CD4-positive, alpha-beta T cell (primary cell): ENCODE measurements around the gene SLC37A3. TPM values are rescaled to one million over a fixed set of nuclear protein-coding genes. Genes with fewer than 3 reads are reported as not detected.

Experiments used
- ATAC-seq: fragments of 200-7000 bp; cut with Tn5 transposase; one replicate; pipeline ENCODE4 v1.10.0; 2022; ENCODE audit warnings: mild to moderate bottlenecking; ENCODE audit not compliant: poor library complexity
- CTCF ChIA-PET: fragments of 350-600 bp; sonication (Branson Sonifier 250); formaldehyde crosslinking; loops from one replicate; lab custom pipeline; 2021; ENCODE audit warnings: antibody characterized with exemption, inconsistent platforms; lab: Charles Lee
- POLR2A ChIA-PET: fragments of 350-600 bp; sonication (Branson Sonifier 250); formaldehyde crosslinking; loops from one replicate; lab custom pipeline; 2021; ENCODE audit warnings: antibody characterized with exemption, inconsistent platforms; lab: Charles Lee
- DNase-seq, 14 experiments: peaks; one replicate each; pipeline ENCODE4 v3.0.0-alpha.2; 2013 to 2020; ENCODE audit warnings: mixed read lengths in 2 of 14
- H3K27ac ChIP-seq, 2 donors: one replicate each; pipeline versions ENCODE4 v1.5.1 to v1.7.0; 2013; ENCODE audit warnings: low read length in 2 of 2, low read depth in 1 of 2, mild to moderate bottlenecking in 1 of 2
- H3K27me3 ChIP-seq, 2 experiments: 1 replicate in 1 of 2; 2 replicates in 1 of 2; pipeline versions ENCODE4 v1.6.1 to v1.7.0; 2013; ENCODE audit warnings: low read length in 2 of 2, control low read depth in 1 of 2, mild to moderate bottlenecking in 1 of 2, moderate library complexity in 1 of 2; ENCODE audit not compliant: insufficient read depth in 2 of 2, control insufficient read depth in 1 of 2
- H3K36me3 ChIP-seq: one replicate; pipeline ENCODE4 v1.6.1; 2013; ENCODE audit warnings: low read length, control low read depth; ENCODE audit not compliant: insufficient read depth
- H3K4me1 ChIP-seq: one replicate; pipeline ENCODE4 v1.6.1; 2013; ENCODE audit warnings: low read length, control low read depth; ENCODE audit not compliant: insufficient read depth
- H3K4me3 ChIP-seq: one replicate; pipeline ENCODE4 v1.5.1; 2013; ENCODE audit warnings: mild to moderate bottlenecking, low read length, moderate library complexity
- H3K9me3 ChIP-seq, 2 experiments: 1 replicate in 1 of 2; 2 replicates in 1 of 2; pipeline versions ENCODE4 v1.6.1 to v1.7.0; 2013; ENCODE audit warnings: low read length in 2 of 2, mild to moderate bottlenecking in 2 of 2, control low read depth in 1 of 2, moderate library complexity in 1 of 2; ENCODE audit not compliant: control insufficient read depth in 1 of 2, insufficient read depth in 1 of 2
- H3K27ac Mint-ChIP-seq: one replicate; pipeline ENCODE4 v1.8.0; 2020; ENCODE audit warnings: mixed read lengths
- H3K27me3 Mint-ChIP-seq: one replicate; pipeline ENCODE4 v1.8.0; 2021; ENCODE audit warnings: mixed read lengths
- H3K36me3 Mint-ChIP-seq: one replicate; pipeline ENCODE4 v1.8.0; 2021; ENCODE audit warnings: low read depth, mixed read lengths
- H3K4me1 Mint-ChIP-seq: one replicate; pipeline ENCODE4 v1.8.0; 2021; ENCODE audit warnings: low read depth, mixed read lengths
- H3K4me3 Mint-ChIP-seq: one replicate; pipeline ENCODE4 v1.8.0; 2020; ENCODE audit warnings: mild to moderate bottlenecking, mixed read lengths
- H3K9me3 Mint-ChIP-seq: one replicate; pipeline ENCODE4 v1.8.0; 2020; ENCODE audit warnings: mixed read lengths
- intact Hi-C, 2 experiments: fragments of 100-400 bp; cut with DNase I in 1 of 2; cut with micrococcal nuclease in 1 of 2; formaldehyde crosslinking; loops; one replicate each; pipeline versions ENCODE4 v1.15.1 to v1.9.0; 2023 to 2025; cut with DNase I, micrococcal nuclease
- total RNA-seq, 174 experiments: library from RNA in 2 of 174; stranded (reverse) in 2 of 174; gene quantifications; one replicate each; pipeline ENCODE4 v1.2.3 and lab custom pipeline; 2021 to 2026
- TF ChIP-seq, protein P1 (sequence below): fragments of 200-600 bp; IDR thresholded peaks from one replicate; pipeline ENCODE4 v1.8.0; 2022; ENCODE audit warnings: antibody characterized with exemption, mild to moderate bottlenecking

Gene SLC37A3
- total RNA-seq, 2 experiments from 2014 or later, result 23.5 to 25.6 TPM

DNA sequence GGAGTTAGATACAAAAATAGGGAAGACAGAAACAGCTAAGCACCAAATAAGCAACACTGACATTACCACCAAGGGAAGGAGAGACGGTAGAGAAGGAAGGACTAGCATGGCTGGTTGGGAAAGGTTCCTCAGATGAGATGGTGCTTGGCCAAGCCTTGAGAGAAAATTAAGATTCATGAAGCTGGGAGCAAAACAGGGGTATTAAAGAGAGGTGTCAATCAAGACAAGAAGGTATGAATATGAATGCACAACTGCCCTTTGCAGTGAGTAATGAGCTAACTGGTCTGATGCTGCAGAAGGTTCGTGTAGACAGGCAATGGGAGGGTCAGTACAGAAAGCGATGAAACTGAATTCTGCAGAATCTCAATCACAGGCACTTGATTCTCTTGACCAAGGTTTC lies 67.7 kb downstream of the SLC37A3 start:
- H3K27ac Mint-ChIP-seq, result no peak overlapping the region
- intact Hi-C loops, result no loop called here
- H3K4me3 Mint-ChIP-seq, result no peak overlapping the region
- Histone ChIP-seq H3K9me3 (no peaks in the 10 kb centered on the region), H3K36me3 (peaks cover 13% of the 10 kb centered on the region), H3K27me3 (no peaks in the 10 kb centered on the region), H3K4me3 (no peak overlapping the region), H3K27ac (no peak overlapping the region), H3K4me1 (peaks cover 9% of the 10 kb centered on the region)
- H3K9me3 Mint-ChIP-seq, result no peaks in the 10 kb centered on the region
- POLR2A ChIA-PET, result no interaction called here
- TF ChIP-seq, protein P1, sequence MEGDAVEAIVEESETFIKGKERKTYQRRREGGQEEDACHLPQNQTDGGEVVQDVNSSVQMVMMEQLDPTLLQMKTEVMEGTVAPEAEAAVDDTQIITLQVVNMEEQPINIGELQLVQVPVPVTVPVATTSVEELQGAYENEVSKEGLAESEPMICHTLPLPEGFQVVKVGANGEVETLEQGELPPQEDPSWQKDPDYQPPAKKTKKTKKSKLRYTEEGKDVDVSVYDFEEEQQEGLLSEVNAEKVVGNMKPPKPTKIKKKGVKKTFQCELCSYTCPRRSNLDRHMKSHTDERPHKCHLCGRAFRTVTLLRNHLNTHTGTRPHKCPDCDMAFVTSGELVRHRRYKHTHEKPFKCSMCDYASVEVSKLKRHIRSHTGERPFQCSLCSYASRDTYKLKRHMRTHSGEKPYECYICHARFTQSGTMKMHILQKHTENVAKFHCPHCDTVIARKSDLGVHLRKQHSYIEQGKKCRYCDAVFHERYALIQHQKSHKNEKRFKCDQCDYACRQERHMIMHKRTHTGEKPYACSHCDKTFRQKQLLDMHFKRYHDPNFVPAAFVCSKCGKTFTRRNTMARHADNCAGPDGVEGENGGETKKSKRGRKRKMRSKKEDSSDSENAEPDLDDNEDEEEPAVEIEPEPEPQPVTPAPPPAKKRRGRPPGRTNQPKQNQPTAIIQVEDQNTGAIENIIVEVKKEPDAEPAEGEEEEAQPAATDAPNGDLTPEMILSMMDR, result no peak
- CTCF ChIA-PET, result no interaction called here
- H3K27me3 Mint-ChIP-seq, result no peaks in the 10 kb centered on the region
- H3K36me3 Mint-ChIP-seq, result peaks cover 25% of the 10 kb centered on the region
- H3K4me1 Mint-ChIP-seq, result no peaks in the 10 kb centered on the region
- ATAC-seq (no peak), DNase-seq (no peak)

DNA sequence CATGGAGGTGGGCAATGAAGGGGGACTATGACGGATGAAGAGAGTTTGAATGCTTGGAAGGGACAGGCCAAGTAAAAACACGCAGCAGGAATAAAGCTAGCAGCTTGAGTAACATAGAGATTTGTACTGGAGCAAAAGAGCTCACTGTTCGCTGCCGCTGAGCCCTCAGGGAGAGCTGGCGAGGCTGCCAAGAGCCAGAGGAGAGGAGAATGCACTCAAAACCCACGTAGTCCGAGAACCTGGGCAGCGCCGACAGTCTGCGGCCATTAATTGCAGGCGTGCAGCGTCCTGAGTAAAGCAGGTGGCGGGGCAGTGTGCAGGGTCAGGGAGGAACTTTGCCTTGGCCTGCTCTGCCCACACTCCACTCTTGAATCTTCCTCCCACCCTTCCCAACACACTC lies 68.2 kb downstream of the SLC37A3 start:
- POLR2A ChIA-PET, result no interaction called here

DNA sequence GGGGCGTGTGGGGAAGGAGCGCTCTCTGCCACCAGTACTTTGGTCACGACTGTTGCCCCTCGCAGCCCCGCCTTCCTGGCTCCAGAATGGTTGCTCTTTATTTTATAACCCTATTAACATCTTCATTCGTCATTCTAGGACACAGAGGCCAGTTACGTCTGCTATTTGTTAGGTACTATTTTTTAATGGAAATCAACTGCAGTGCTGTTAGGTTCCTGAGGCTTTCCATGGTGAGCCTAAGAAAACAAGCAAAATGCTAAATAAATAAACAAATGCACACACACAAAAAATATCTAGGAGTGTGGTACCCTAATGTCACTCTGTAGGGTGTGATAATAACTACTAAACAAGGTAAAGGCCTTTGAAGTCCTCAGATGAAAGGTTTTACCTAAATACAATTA lies 71.1 kb downstream of the SLC37A3 start:
- H3K36me3 Mint-ChIP-seq, result peaks cover 8% of the 10 kb centered on the region
- ChIA-PET CTCF (interaction anchor here (0.8 to 1.1 kb wide), 2 partner anchors 98 to 152 kb away, joined by 3 read pairs; no protein-coding TSS in a partner anchor), POLR2A (no interaction called here)
- no peaks in the 10 kb centered on the region for H3K9me3 Mint-ChIP-seq
- H3K4me3 Mint-ChIP-seq, result no peak overlapping the region
- Histone ChIP-seq H3K4me1 (peaks cover 10% of the 10 kb centered on the region), H3K9me3 (no peaks in the 10 kb centered on the region), H3K36me3 (no peaks in the 10 kb centered on the region), H3K27me3 (no peaks in the 10 kb centered on the region), H3K4me3 (no peak overlapping the region), H3K27ac (no peak overlapping the region)
- DNase-seq (no peak), ATAC-seq (no peak)
- H3K27me3 Mint-ChIP-seq, result no peaks in the 10 kb centered on the region
- TF ChIP-seq, protein P1, result no peak
- H3K27ac Mint-ChIP-seq, result no peak overlapping the region
- intact Hi-C loops, result loop anchor here in 1 of 2 experiments (2.0 to 10.0 kb wide), 2 partner anchors 152 to 682 kb away; no protein-coding TSS in a partner anchor
- H3K4me1 Mint-ChIP-seq, result no peaks in the 10 kb centered on the region

More for the DNA sequence above, 68.2 kb downstream of the SLC37A3 start:
- peaks cover 10% of the 10 kb centered on the region for H3K4me1 ChIP-seq
- Mint-ChIP-seq H3K4me3 (no peak overlapping the region), H3K27ac (no peak overlapping the region), H3K9me3 (no peaks in the 10 kb centered on the region), H3K36me3 (peaks cover 21% of the 10 kb centered on the region), H3K27me3 (no peaks in the 10 kb centered on the region), H3K4me1 (no peaks in the 10 kb centered on the region)
- TF ChIP-seq, protein P1, result no peak
- no peak overlapping the region for H3K4me3 ChIP-seq
- CTCF ChIA-PET, result no interaction called here
- ATAC-seq (no peak), DNase-seq (no peak)
- no peaks in the 10 kb centered on the region for H3K27me3 ChIP-seq
- H3K9me3 ChIP-seq, result no peaks in the 10 kb centered on the region
- H3K36me3 ChIP-seq, result peaks cover 9% of the 10 kb centered on the region
- intact Hi-C loops, result no loop called here
- H3K27ac ChIP-seq, result no peak overlapping the region
